ENCODE data around the gene MAGOH.

GRCh38 chr1:53214376-53214940 lies 23.9 kb downstream of the MAGOH start:
- no peak for TF ChIP-seq CTCF (IDR thresholded peaks at IDR 0.05)
- TF ChIP-seq POLR2A (IDR thresholded peaks at IDR 0.05), result no peak
